ENCODE data around the gene MYO1D. TPM values are rescaled to one million over a fixed set of nuclear protein-coding genes. Genes with fewer than 3 reads are reported as not detected.

MYO1D gene
- total RNA-seq, 3 donors from 2014 or later, result 166 to 495 (median 256) TPM

GRCh38 chr17:32763855-32764439 lies 113.0 kb downstream of the MYO1D start:
- ATAC-seq (peak; percentile 63), DNase-seq (no peak)
- Histone ChIP-seq H3K4me1 (ENCODE audit: low read depth) (peaks cover 9% of the 10 kb centered on the region), H3K36me3 (ENCODE audit: low read depth) (no peaks in the 10 kb centered on the region), H3K4me3 (no peak overlapping the region), H3K9me3 (no peaks in the 10 kb centered on the region)
- TF ChIP-seq CTCF (IDR thresholded peaks at IDR 0.05), result no peak
- intact Hi-C loops (cut with DNase I, micrococcal nuclease), result no loop called here

- no peaks in the 10 kb centered on the region for H3K9me3 ChIP-seq
- DNase-seq (no peak), ATAC-seq (no peak)
- intact Hi-C loops (cut with DNase I, micrococcal nuclease), result no loop called here
- H3K4me3 ChIP-seq, result no peak overlapping the region
- H3K4me1 ChIP-seq (ENCODE audit: low read depth), result peaks cover 9% of the 10 kb centered on the region
- TF ChIP-seq CTCF (IDR thresholded peaks at IDR 0.05), result no peak
- H3K36me3 ChIP-seq (ENCODE audit: low read depth), result peaks cover 8% of the 10 kb centered on the region
Measured at GRCh38 chr17:32759476-32759875, 117.4 kb downstream of the MYO1D start.

- intact Hi-C loops (cut with DNase I, micrococcal nuclease), result no loop called here
- H3K4me3 ChIP-seq, result no peak overlapping the region
- no peak for DNase-seq
- no peak for TF ChIP-seq CTCF (IDR thresholded peaks at IDR 0.05)
- no peak for ATAC-seq
- H3K36me3 ChIP-seq (ENCODE audit: low read depth), result peaks cover 14% of the 10 kb centered on the region
- no peaks in the 10 kb centered on the region for H3K4me1 ChIP-seq (ENCODE audit: low read depth)
- no peaks in the 10 kb centered on the region for H3K9me3 ChIP-seq
Measured at GRCh38 chr17:32757963-32758362, 119.0 kb downstream of the MYO1D start.

GRCh38 chr17:32756696-32757095 lies 120.2 kb downstream of the MYO1D start:
- Histone ChIP-seq H3K4me1 (ENCODE audit: low read depth) (no peaks in the 10 kb centered on the region), H3K36me3 (ENCODE audit: low read depth) (peaks cover 14% of the 10 kb centered on the region), H3K9me3 (no peaks in the 10 kb centered on the region), H3K4me3 (no peak overlapping the region)
- DNase-seq (no peak), ATAC-seq (peak; percentile 60)
- intact Hi-C loops (cut with DNase I, micrococcal nuclease), result no loop called here
- no peak for TF ChIP-seq CTCF (IDR thresholded peaks at IDR 0.05)

- Histone ChIP-seq H3K9me3 (no peaks in the 10 kb centered on the region), H3K36me3 (ENCODE audit: low read depth) (peaks cover 14% of the 10 kb centered on the region), H3K4me1 (ENCODE audit: low read depth) (no peaks in the 10 kb centered on the region), H3K4me3 (no peak overlapping the region)
- intact Hi-C loops (cut with DNase I, micrococcal nuclease), result no loop called here
- no peak for DNase-seq
- TF ChIP-seq CTCF (IDR thresholded peaks at IDR 0.05), result no peak
- ATAC-seq, result peak; percentile 70
Measured at GRCh38 chr17:32755045-32755805, 121.7 kb downstream of the MYO1D start.
